H9 (cell line): ENCODE results near the gene PXDN. TPM values are rescaled to one million over a fixed set of nuclear protein-coding genes. Genes with fewer than 3 reads are reported as not detected.

Experiments
- DNase-seq: peaks from one replicate; pipeline ENCODE4 v3.0.0-alpha.2; 2017
- H2AFZ ChIP-seq: one replicate; pipeline ENCODE4 v1.6.1; 2013; ENCODE audit warnings: mild to moderate bottlenecking, low read length, control low read depth, moderate library complexity
- H2AK5ac ChIP-seq: 2 replicates; pipeline ENCODE4 v1.6.1; 2013; ENCODE audit warnings: low read length, control low read depth, mixed read lengths; ENCODE audit not compliant: insufficient read length
- H2BK120ac ChIP-seq: one replicate; pipeline ENCODE4 v1.6.1; 2013; ENCODE audit warnings: low read depth, mild to moderate bottlenecking, low read length, control low read depth, inconsistent platforms; ENCODE audit not compliant: poor library complexity, severe bottlenecking
- H2BK12ac ChIP-seq: 2 replicates; pipeline ENCODE4 v1.6.1; 2013; ENCODE audit warnings: low read length, control low read depth, mixed read lengths, low read depth; ENCODE audit not compliant: insufficient read length
- H2BK15ac ChIP-seq: 2 replicates; pipeline ENCODE4 v1.6.1; 2013; ENCODE audit warnings: low read depth, low read length, control low read depth
- H2BK20ac ChIP-seq: one replicate; pipeline ENCODE4 v1.6.1; 2013; ENCODE audit warnings: low read depth, mild to moderate bottlenecking, low read length, control low read depth, inconsistent platforms; ENCODE audit not compliant: poor library complexity, severe bottlenecking
- H2BK5ac ChIP-seq: 2 replicates; pipeline ENCODE4 v1.6.1; 2013; ENCODE audit warnings: low read length, control low read depth, mixed read lengths; ENCODE audit not compliant: insufficient read length
- H3K14ac ChIP-seq: 2 replicates; pipeline ENCODE4 v1.6.1; 2013; ENCODE audit warnings: low read length, control low read depth; ENCODE audit not compliant: insufficient read depth
- H3K18ac ChIP-seq: 2 replicates; pipeline ENCODE4 v1.6.1; 2013; ENCODE audit warnings: low read depth, mild to moderate bottlenecking, mixed read lengths, low read length, control low read depth; ENCODE audit not compliant: insufficient read length
- H3K23ac ChIP-seq: 2 replicates; pipeline ENCODE4 v1.6.1; 2013; ENCODE audit warnings: low read length, control low read depth, mixed read lengths, low read depth; ENCODE audit not compliant: insufficient read length
- H3K23me2 ChIP-seq: 2 replicates; pipeline ENCODE4 v1.6.1; 2013; ENCODE audit warnings: low read depth, mild to moderate bottlenecking, mixed read lengths, low read length, control low read depth; ENCODE audit not compliant: insufficient read length, poor library complexity, severe bottlenecking
- H3K27ac ChIP-seq: 2 replicates; pipeline ENCODE4 v1.5.1; 2013; ENCODE audit warnings: low read length, control low read depth, mixed read lengths, low read depth; ENCODE audit not compliant: insufficient read length
- H3K27me3 ChIP-seq: 2 replicates; pipeline ENCODE4 v1.6.1; 2013; ENCODE audit warnings: low read length, control low read depth, inconsistent platforms; ENCODE audit not compliant: insufficient read depth
- H3K4ac ChIP-seq: 2 replicates; pipeline ENCODE4 v1.6.1; 2013; ENCODE audit warnings: low read depth, mild to moderate bottlenecking, control low read depth, inconsistent platforms, low read length, moderate library complexity
- H3K4me1 ChIP-seq: 2 replicates; pipeline ENCODE4 v1.6.1; 2013; ENCODE audit warnings: low read length, control low read depth, inconsistent platforms; ENCODE audit not compliant: insufficient read depth
- H3K4me2 ChIP-seq: 2 replicates; pipeline ENCODE4 v1.6.1; 2013; ENCODE audit warnings: low read length, control low read depth, mixed read lengths; ENCODE audit not compliant: insufficient read length, insufficient read depth
- H3K56ac ChIP-seq: 2 replicates; pipeline ENCODE4 v1.6.1; 2013; ENCODE audit warnings: low read depth, mild to moderate bottlenecking, mixed read lengths, low read length, control low read depth; ENCODE audit not compliant: insufficient read length
- H3K79me1 ChIP-seq: 2 replicates; pipeline ENCODE4 v1.6.1; 2013; ENCODE audit warnings: low read depth, mild to moderate bottlenecking, moderate library complexity, low read length, control low read depth, inconsistent platforms; ENCODE audit not compliant: insufficient read depth, poor library complexity, severe bottlenecking
- H3K79me2 ChIP-seq: 2 replicates; pipeline ENCODE4 v1.6.1; 2013; ENCODE audit warnings: low read length, control low read depth, inconsistent platforms; ENCODE audit not compliant: insufficient read depth
- H3K9ac ChIP-seq: 2 replicates; pipeline ENCODE4 v1.6.1; 2013; ENCODE audit warnings: low read length, control low read depth, mixed read lengths; ENCODE audit not compliant: insufficient read length; ENCODE audit errors: extremely low read depth
- H3K9me3 ChIP-seq: one replicate; pipeline ENCODE4 v1.6.1; 2013; ENCODE audit warnings: low read depth, low read length, inconsistent platforms; ENCODE audit not compliant: control insufficient read depth
- H3T11ph ChIP-seq: one replicate; pipeline ENCODE4 v1.6.1; 2013; ENCODE audit warnings: mild to moderate bottlenecking, low read length, control low read depth, inconsistent platforms
- H4K20me1 ChIP-seq: one replicate; pipeline ENCODE4 v1.6.1; 2013; ENCODE audit not compliant: control insufficient read depth, insufficient read length, insufficient read depth
- H4K5ac ChIP-seq: 2 replicates; pipeline ENCODE4 v1.6.1; 2013; ENCODE audit warnings: low read depth, mild to moderate bottlenecking, mixed read lengths, low read length, control low read depth; ENCODE audit not compliant: insufficient read length
- H4K8ac ChIP-seq: replicated peaks from 2 replicates; pipeline ENCODE4 v1.6.1; 2013; ENCODE audit warnings: low read length, control low read depth, mixed read lengths, low read depth; ENCODE audit not compliant: insufficient read length
- H4K91ac ChIP-seq: 2 replicates; pipeline ENCODE4 v1.6.1; 2013; ENCODE audit warnings: low read depth, mild to moderate bottlenecking, moderate library complexity, mixed read lengths, low read length, control low read depth; ENCODE audit not compliant: insufficient read length
- H3K27ac Mint-ChIP-seq, 3 experiments: 2 replicates in 2 of 3; 3 replicates in 1 of 3; pipeline ENCODE4 v1.8.0; 2020 to 2021; ENCODE audit warnings: mixed read lengths in 3 of 3, mild to moderate bottlenecking in 1 of 3, moderate library complexity in 1 of 3
- H3K27me3 Mint-ChIP-seq: 2 replicates; pipeline ENCODE4 v1.8.0; 2021; ENCODE audit warnings: low read depth, mild to moderate bottlenecking, moderate library complexity, mixed read lengths
- H3K36me3 Mint-ChIP-seq, 3 experiments: 2 replicates in 2 of 3; 3 replicates in 1 of 3; pipeline ENCODE4 v1.8.0; 2020 to 2021; ENCODE audit warnings: low read depth in 3 of 3, mixed read lengths in 3 of 3; ENCODE audit not compliant: insufficient read depth in 1 of 3
- H3K4me1 Mint-ChIP-seq, 2 experiments: 2 replicates each; pipeline ENCODE4 v1.8.0; 2020; ENCODE audit warnings: mixed read lengths in 2 of 2
- H3K4me3 Mint-ChIP-seq, 2 experiments: 2 replicates in 1 of 2; 3 replicates in 1 of 2; pipeline ENCODE4 v1.8.0; 2020 to 2021; ENCODE audit warnings: mild to moderate bottlenecking in 2 of 2, mixed read lengths in 2 of 2, moderate library complexity in 1 of 2
- H3K9me3 Mint-ChIP-seq, 2 experiments: 2 replicates in 1 of 2; 3 replicates in 1 of 2; pipeline ENCODE4 v1.8.0; 2020; ENCODE audit warnings: mild to moderate bottlenecking in 2 of 2, mixed read lengths in 2 of 2, moderate library complexity in 1 of 2
- WGBS: extraction: QIAGEN DNeasy Blood & Tissue Kit; methylation state at CpG from one replicate; pipeline ENCODE4 v1.1.7; 2013; ENCODE audit warnings: missing lambda C conversion rate, low lambda C conversion rate, mixed read lengths; ENCODE audit not compliant: insufficient read length; ENCODE audit errors: extremely low coverage; 5-methylcytosine and 5-hydroxymethylcytosine counted together
- total RNA-seq: library from RNA; stranded (reverse); gene quantifications from 2 replicates; pipeline ENCODE4 v1.2.1, GENCODE V29; 2021
- TF ChIP-seq, protein P1 (sequence below): fragments of 200-600 bp; sonication (generic); conservative IDR thresholded peaks from 3 replicates; pipeline ENCODE4 v1.8.0; 2021; ENCODE audit warnings: antibody characterized with exemption, mild to moderate bottlenecking

PXDN gene
- total RNA-seq, 1 experiment from 2014 or later = 146 TPM

DNA sequence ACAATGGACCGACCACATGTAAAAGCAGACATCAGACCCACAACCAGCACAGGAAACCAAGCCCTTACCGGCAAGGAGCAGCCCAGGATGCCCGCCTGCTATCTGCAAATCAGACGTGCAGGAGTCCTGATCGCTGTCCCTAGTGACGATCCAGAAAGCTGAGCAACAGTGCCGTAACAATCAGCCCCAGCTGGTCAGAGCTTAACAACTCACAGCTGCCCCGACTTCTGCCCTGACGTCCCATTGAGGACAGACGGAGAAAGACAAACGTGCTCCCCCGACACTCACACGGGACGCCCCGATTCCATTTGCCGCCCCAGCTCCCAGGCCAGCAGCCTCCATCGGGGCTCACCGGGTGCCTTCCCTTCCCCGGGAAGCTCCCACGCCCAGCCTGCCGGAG lies 39.8 kb upstream of the PXDN start:
- DNase-seq = no peak
- no peak overlapping the region for H3T11ph ChIP-seq
- H3K14ac ChIP-seq = no peak overlapping the region
- no peak overlapping the region for H3K4ac ChIP-seq
- H2BK5ac ChIP-seq = no peak overlapping the region
- H2BK20ac ChIP-seq = no peak overlapping the region
- peaks cover 4% of the 10 kb centered on the region; the same call in 1 of the 2 replicates for H3K27me3 Mint-ChIP-seq
- no peak overlapping the region for H2BK15ac ChIP-seq
- H3K56ac ChIP-seq = no peak overlapping the region
- no peak overlapping the region for H3K18ac ChIP-seq
- no peak overlapping the region for H2AFZ ChIP-seq
- H2BK12ac ChIP-seq = no peak overlapping the region
- no peaks in the 10 kb centered on the region for H3K9me3 ChIP-seq
- no peak overlapping the region for H2AK5ac ChIP-seq
- H3K79me2 ChIP-seq = no peaks in the 10 kb centered on the region
- no peak overlapping the region for H4K8ac ChIP-seq
- H3K23me2 ChIP-seq = no peaks in the 10 kb centered on the region
- no peak overlapping the region for H3K23ac ChIP-seq
- H3K27me3 ChIP-seq = no peaks in the 10 kb centered on the region
- no peaks in the 10 kb centered on the region for H3K36me3 Mint-ChIP-seq
- no peak overlapping the region for H2BK120ac ChIP-seq
- H3K4me3 Mint-ChIP-seq = no peak overlapping the region
- H3K4me2 ChIP-seq = no peak overlapping the region
- H3K9me3 Mint-ChIP-seq = no peaks in the 10 kb centered on the region
- H3K4me1 ChIP-seq = no peaks in the 10 kb centered on the region; the same call in 1 of the 2 replicates
- H3K9ac ChIP-seq = no peak overlapping the region
- H4K5ac ChIP-seq = no peak overlapping the region
- H4K91ac ChIP-seq = no peak overlapping the region
- no CpG with 5 or more reads among the region's 21 CpGs for WGBS
- H3K4me1 Mint-ChIP-seq = peaks cover 15 to 31% of the 10 kb centered on the region in 2 experiments
- H4K20me1 ChIP-seq = no peaks in the 10 kb centered on the region
- H3K27ac ChIP-seq = no peak overlapping the region
- TF ChIP-seq, protein P1, sequence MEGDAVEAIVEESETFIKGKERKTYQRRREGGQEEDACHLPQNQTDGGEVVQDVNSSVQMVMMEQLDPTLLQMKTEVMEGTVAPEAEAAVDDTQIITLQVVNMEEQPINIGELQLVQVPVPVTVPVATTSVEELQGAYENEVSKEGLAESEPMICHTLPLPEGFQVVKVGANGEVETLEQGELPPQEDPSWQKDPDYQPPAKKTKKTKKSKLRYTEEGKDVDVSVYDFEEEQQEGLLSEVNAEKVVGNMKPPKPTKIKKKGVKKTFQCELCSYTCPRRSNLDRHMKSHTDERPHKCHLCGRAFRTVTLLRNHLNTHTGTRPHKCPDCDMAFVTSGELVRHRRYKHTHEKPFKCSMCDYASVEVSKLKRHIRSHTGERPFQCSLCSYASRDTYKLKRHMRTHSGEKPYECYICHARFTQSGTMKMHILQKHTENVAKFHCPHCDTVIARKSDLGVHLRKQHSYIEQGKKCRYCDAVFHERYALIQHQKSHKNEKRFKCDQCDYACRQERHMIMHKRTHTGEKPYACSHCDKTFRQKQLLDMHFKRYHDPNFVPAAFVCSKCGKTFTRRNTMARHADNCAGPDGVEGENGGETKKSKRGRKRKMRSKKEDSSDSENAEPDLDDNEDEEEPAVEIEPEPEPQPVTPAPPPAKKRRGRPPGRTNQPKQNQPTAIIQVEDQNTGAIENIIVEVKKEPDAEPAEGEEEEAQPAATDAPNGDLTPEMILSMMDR = no peak
- H3K79me1 ChIP-seq = no peaks in the 10 kb centered on the region
- no peak overlapping the region for H3K27ac Mint-ChIP-seq
